ENCODE results near the gene TARBP1.

DNA sequence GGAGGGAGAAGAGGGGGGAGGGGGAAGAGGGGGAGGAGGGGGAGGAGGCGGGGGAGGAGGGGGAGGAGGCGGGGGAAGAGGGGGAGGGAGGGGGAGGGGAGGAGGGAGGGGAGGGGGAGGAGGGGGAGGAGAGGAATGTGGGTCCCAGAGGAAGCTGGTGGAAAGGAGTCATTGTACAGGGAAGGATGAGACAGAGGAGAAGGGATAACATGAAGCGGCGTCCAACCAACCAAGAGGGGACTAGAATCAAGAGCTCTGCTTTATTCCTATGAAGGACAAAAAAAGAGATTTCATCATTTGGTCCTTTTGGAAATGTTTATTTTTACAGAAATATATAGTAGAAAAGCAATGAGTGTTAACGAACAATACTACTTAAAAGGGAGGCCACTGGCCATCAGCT is 81.2 kb downstream of the TARBP1 start:
- TF ChIP-seq, protein P1, sequence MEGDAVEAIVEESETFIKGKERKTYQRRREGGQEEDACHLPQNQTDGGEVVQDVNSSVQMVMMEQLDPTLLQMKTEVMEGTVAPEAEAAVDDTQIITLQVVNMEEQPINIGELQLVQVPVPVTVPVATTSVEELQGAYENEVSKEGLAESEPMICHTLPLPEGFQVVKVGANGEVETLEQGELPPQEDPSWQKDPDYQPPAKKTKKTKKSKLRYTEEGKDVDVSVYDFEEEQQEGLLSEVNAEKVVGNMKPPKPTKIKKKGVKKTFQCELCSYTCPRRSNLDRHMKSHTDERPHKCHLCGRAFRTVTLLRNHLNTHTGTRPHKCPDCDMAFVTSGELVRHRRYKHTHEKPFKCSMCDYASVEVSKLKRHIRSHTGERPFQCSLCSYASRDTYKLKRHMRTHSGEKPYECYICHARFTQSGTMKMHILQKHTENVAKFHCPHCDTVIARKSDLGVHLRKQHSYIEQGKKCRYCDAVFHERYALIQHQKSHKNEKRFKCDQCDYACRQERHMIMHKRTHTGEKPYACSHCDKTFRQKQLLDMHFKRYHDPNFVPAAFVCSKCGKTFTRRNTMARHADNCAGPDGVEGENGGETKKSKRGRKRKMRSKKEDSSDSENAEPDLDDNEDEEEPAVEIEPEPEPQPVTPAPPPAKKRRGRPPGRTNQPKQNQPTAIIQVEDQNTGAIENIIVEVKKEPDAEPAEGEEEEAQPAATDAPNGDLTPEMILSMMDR (IDR thresholded peaks at IDR 0.05) = no peak
- TF ChIP-seq POLR2A (IDR thresholded peaks at IDR 0.05) = no peak

All from tibial nerve (tissue), 3 donors.